HEK293 (cell line): Measurements from ENCODE around the gene SOX18.

ENCODE experiments used
- CTCF ChIA-PET: fragments of 350-600 bp; formaldehyde crosslinking; extraction: SDS; loops from one replicate; lab custom pipeline; 2021; ENCODE audit warnings: antibody characterized with exemption; lab: Yijun Ruan, JAX
- POLR2A ChIA-PET: fragments of 300-600 bp; formaldehyde crosslinking; extraction: SDS; loops from one replicate; lab custom pipeline; 2020; ENCODE audit warnings: antibody characterized with exemption, inconsistent platforms; lab: Yijun Ruan, JAX
- H3K27ac ChIP-seq: fragments of 200-500 bp; sonication (Bioruptor generic); 2 replicates; pipeline ENCODE4 v1.5.1; 2014; ENCODE audit warnings: low read depth, low read length, control low read depth, inconsistent platforms; ENCODE audit errors: extremely low read depth
- H3K36me3 ChIP-seq, 2 experiments: fragments of 200-500 bp in 1 of 2; sonication (Bioruptor generic) in 1 of 2; 1 replicate in 1 of 2; 2 replicates in 1 of 2; pipeline ENCODE4 v1.5.1; 2014 to 2017; ENCODE audit warnings: inconsistent platforms in 2 of 2, low read length in 2 of 2; ENCODE audit not compliant: control insufficient read depth in 2 of 2, insufficient read depth in 1 of 2
- H3K4me1 ChIP-seq: fragments of 200-500 bp; sonication (Bioruptor generic); 2 replicates; pipeline ENCODE4 v1.5.1; 2014; ENCODE audit warnings: mild to moderate bottlenecking, low read length, inconsistent platforms; ENCODE audit not compliant: control insufficient read depth, insufficient read depth
- H3K4me3 ChIP-seq: 2 replicates; pipeline ENCODE4 v1.5.1; 2011; ENCODE audit warnings: low read depth, mild to moderate bottlenecking, control low read depth, low read length, moderate library complexity
- H3K9me3 ChIP-seq: fragments of 200-500 bp; sonication (Bioruptor generic); 2 replicates; pipeline ENCODE4 v1.5.1; 2014; ENCODE audit warnings: low read depth, low read length, inconsistent platforms; ENCODE audit not compliant: control insufficient read depth, insufficient read depth
- GLI2 ChIP-seq: fragments of 450-650 bp; formaldehyde crosslinking; IDR thresholded peaks from 2 replicates; pipeline ENCODE4; 2017; ENCODE audit warnings: missing biosample characterization, missing genetic modification characterization, low read depth, borderline replicate concordance
- IKZF3 ChIP-seq: fragments of 450-650 bp; IDR thresholded peaks from 2 replicates; pipeline ENCODE4 v1.5.0; 2018; ENCODE audit warnings: missing biosample characterization, mild to moderate bottlenecking, missing genetic modification characterization, moderate library complexity
- KLF1 ChIP-seq: fragments of 450-650 bp; formaldehyde crosslinking; IDR thresholded peaks from 2 replicates; pipeline ENCODE4 v1.5.1; 2016; ENCODE audit warnings: missing biosample characterization, missing genetic modification characterization
- KLF8 ChIP-seq: fragments of 450-650 bp; formaldehyde crosslinking; IDR thresholded peaks from 2 replicates; pipeline ENCODE4 v1.5.1; 2016; ENCODE audit warnings: missing biosample characterization, missing genetic modification characterization
- SCRT1 ChIP-seq: fragments of 450-650 bp; formaldehyde crosslinking; IDR thresholded peaks from 2 replicates; pipeline ENCODE4 v1.5.1; 2016; ENCODE audit warnings: missing biosample characterization, missing genetic modification characterization, borderline replicate concordance
- ZBTB17 ChIP-seq: fragments of 450-650 bp; formaldehyde crosslinking; IDR thresholded peaks from 2 replicates; pipeline ENCODE4 v1.5.1; 2016; ENCODE audit warnings: missing biosample characterization, missing genetic modification characterization
- ZBTB20 ChIP-seq: fragments of 450-650 bp; formaldehyde crosslinking; IDR thresholded peaks from 2 replicates; pipeline ENCODE4 v1.5.1; 2016; ENCODE audit warnings: missing biosample characterization, missing genetic modification characterization
- ZBTB8A ChIP-seq: fragments of 450-650 bp; formaldehyde crosslinking; IDR thresholded peaks from 2 replicates; pipeline ENCODE4 v1.5.1; 2016; ENCODE audit warnings: missing biosample characterization, missing genetic modification characterization
- ZEB2 ChIP-seq: fragments of 450-650 bp; formaldehyde crosslinking; IDR thresholded peaks from 2 replicates; pipeline ENCODE4 v1.5.1; 2016; ENCODE audit warnings: missing biosample characterization, missing genetic modification characterization
- ZIC2 ChIP-seq: fragments of 450-650 bp; formaldehyde crosslinking; IDR thresholded peaks from 2 replicates; pipeline ENCODE4 v1.5.1; 2016; ENCODE audit warnings: missing biosample characterization, missing genetic modification characterization
- ZNF16 ChIP-seq: fragments of 450-650 bp; formaldehyde crosslinking; IDR thresholded peaks from 2 replicates; pipeline ENCODE4 v1.5.1; 2016; ENCODE audit warnings: low read depth, missing biosample characterization, missing genetic modification characterization
- ZNF214 ChIP-seq: fragments of 450-650 bp; formaldehyde crosslinking; IDR thresholded peaks from 2 replicates; pipeline ENCODE4 v1.5.1; 2017; ENCODE audit warnings: missing biosample characterization, mild to moderate bottlenecking, missing genetic modification characterization, borderline replicate concordance
- ZNF221 ChIP-seq: fragments of 450-650 bp; formaldehyde crosslinking; IDR thresholded peaks from 2 replicates; pipeline ENCODE4 v1.5.1; 2017; ENCODE audit warnings: missing biosample characterization, missing genetic modification characterization, borderline replicate concordance
- ZNF341 ChIP-seq: fragments of 450-650 bp; formaldehyde crosslinking; IDR thresholded peaks from 2 replicates; pipeline ENCODE4; 2016; ENCODE audit warnings: low read depth, missing biosample characterization, missing genetic modification characterization
- ZNF350 ChIP-seq: fragments of 450-650 bp; formaldehyde crosslinking; IDR thresholded peaks from 2 replicates; pipeline ENCODE4 v1.5.0; 2017; ENCODE audit warnings: missing biosample characterization, mild to moderate bottlenecking, missing genetic modification characterization
- ZNF404 ChIP-seq: fragments of 450-650 bp; formaldehyde crosslinking; IDR thresholded peaks from 2 replicates; pipeline ENCODE4 v1.5.1; 2017; ENCODE audit warnings: missing biosample characterization, missing genetic modification characterization
- ZNF423 ChIP-seq: fragments of 450-650 bp; formaldehyde crosslinking; IDR thresholded peaks from 2 replicates; pipeline ENCODE4 v1.5.1; 2016; ENCODE audit warnings: missing biosample characterization, missing genetic modification characterization
- ZNF433 ChIP-seq: fragments of 450-650 bp; formaldehyde crosslinking; IDR thresholded peaks from 2 replicates; pipeline ENCODE4 v1.5.1; 2016; ENCODE audit warnings: missing biosample characterization, missing genetic modification characterization, low read depth
- ZNF48 ChIP-seq: fragments of 450-650 bp; formaldehyde crosslinking; IDR thresholded peaks from 2 replicates; pipeline ENCODE4 v1.5.1; 2016; ENCODE audit warnings: missing biosample characterization, missing genetic modification characterization
- ZNF510 ChIP-seq: fragments of 450-650 bp; formaldehyde crosslinking; IDR thresholded peaks from 2 replicates; pipeline ENCODE4 v1.5.1; 2018; ENCODE audit warnings: mild to moderate bottlenecking, missing genetic modification characterization, missing biosample characterization; ENCODE audit not compliant: insufficient replicate concordance
- ZNF561 ChIP-seq: fragments of 450-650 bp; IDR thresholded peaks from 2 replicates; pipeline ENCODE4 v1.5.1; 2018; ENCODE audit warnings: missing biosample characterization, missing genetic modification characterization, borderline replicate concordance
- ZNF707 ChIP-seq: fragments of 450-650 bp; formaldehyde crosslinking; IDR thresholded peaks from 2 replicates; pipeline ENCODE4 v1.5.1; 2016; ENCODE audit warnings: missing biosample characterization, missing genetic modification characterization
- ZNF791 ChIP-seq: fragments of 450-650 bp; formaldehyde crosslinking; IDR thresholded peaks from 2 replicates; pipeline ENCODE4 v1.5.1; 2016; ENCODE audit warnings: missing biosample characterization, missing genetic modification characterization
- ZNF792 ChIP-seq: fragments of 450-650 bp; formaldehyde crosslinking; IDR thresholded peaks from 2 replicates; pipeline ENCODE4 v1.5.1; 2016; ENCODE audit warnings: missing biosample characterization, missing genetic modification characterization
- ZNF843 ChIP-seq: fragments of 450-650 bp; formaldehyde crosslinking; IDR thresholded peaks from 2 replicates; pipeline ENCODE4 v1.5.1; 2016; ENCODE audit warnings: missing biosample characterization, missing genetic modification characterization
- TF ChIP-seq, protein P1 (sequence below): fragments of 450-650 bp; formaldehyde crosslinking; IDR thresholded peaks from 2 replicates; pipeline ENCODE4 v1.5.1; 2016; ENCODE audit warnings: missing biosample characterization, missing genetic modification characterization
- TF ChIP-seq, protein P2 (sequence below): fragments of 450-650 bp; formaldehyde crosslinking; IDR thresholded peaks from 2 replicates; pipeline ENCODE4 v1.5.1; 2016; ENCODE audit warnings: missing biosample characterization, missing genetic modification characterization
- TF ChIP-seq, protein P3 (sequence below): fragments of 450-650 bp; formaldehyde crosslinking; IDR thresholded peaks from 2 replicates; pipeline ENCODE4 v1.5.1; 2016; ENCODE audit warnings: missing biosample characterization, missing genetic modification characterization
- TF ChIP-seq, protein P4 (sequence below): fragments of 450-650 bp; formaldehyde crosslinking; IDR thresholded peaks from 2 replicates; pipeline ENCODE4 v1.5.1; 2017; ENCODE audit warnings: missing biosample characterization, missing genetic modification characterization

The SOX18 gene

DNA sequence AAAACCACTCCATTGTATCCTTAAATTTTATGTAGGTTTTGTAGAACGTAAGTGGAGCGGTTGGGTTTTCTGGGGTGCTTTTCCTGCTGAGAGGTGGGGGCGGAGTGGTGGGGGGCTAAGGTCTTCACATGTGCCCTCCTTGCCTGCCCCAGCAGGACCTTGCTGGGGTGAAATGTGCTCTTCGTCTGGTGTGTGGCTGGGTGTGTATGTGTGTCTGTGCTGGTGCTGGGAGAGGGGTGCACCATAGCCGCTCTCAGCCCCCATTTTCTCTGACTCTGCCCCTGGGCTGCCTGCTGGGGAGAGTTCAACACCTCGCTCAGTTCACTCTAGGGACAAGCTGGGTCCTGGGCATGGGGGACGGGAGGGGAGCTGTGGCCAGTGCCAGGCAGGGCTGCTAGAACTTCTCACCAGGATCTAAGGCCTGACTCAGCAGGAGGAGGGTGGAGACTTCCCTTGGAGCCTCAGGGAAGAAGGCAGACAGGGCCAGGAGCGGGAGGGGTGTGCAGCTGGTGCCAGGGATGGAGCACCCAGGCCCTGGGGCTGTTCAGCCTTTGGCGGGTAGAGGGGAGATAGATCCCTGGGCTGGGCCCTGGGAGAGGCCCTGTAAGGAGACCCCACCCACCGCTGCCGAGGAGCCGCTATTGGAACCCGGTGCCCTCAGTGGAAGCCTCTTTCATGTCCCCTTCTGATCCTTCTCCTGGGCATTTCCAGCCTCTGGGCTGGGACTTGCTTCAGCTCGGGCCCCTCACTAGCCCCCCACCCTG lies 4.8 kb downstream of the SOX18 start:
- ChIA-PET POLR2A (interaction anchor here (0.7 kb wide), 1 partner anchor 42 kb away, joined by 4 read pairs; no protein-coding TSS in a partner anchor), CTCF (interaction anchor here (1.4 kb wide), 1 partner anchor 9 kb away, joined by 6 read pairs; no protein-coding TSS in a partner anchor)
- Histone ChIP-seq H3K36me3 (peaks cover 0 to 5% of the 10 kb centered on the region in 2 experiments; a peak in 1 of 3 replicates), H3K27ac (no peak overlapping the region), H3K4me1 (no peaks in the 10 kb centered on the region; the same call in 1 of the 2 replicates), H3K4me3 (no peak overlapping the region), H3K9me3 (no peaks in the 10 kb centered on the region)
- TF ChIP-seq ZBTB20 (tag by site-specific recombination) (peak; percentile 81), ZNF792 (tag by site-specific recombination) (no peak), ZNF214 (no peak), ZNF404 (tag by site-specific recombination) (no peak), ZNF221 (tag by site-specific recombination) (no peak), ZNF423 (tag by site-specific recombination) (0 out of 2 replicates have a peak, but pooled peaks have one; percentile 15), ZIC2 (tag by site-specific recombination) (peak; percentile 87), ZBTB17 (peak; percentile 56; the same call in 1 of the 2 replicates), ZBTB8A (peak; percentile 51; the same call in 1 of the 2 replicates), ZNF561 (no peak), ZNF16 (tag by site-specific recombination) (no peak), SCRT1 (no peak), ZEB2 (tag by site-specific recombination) (0 out of 2 replicates have a peak, but pooled peaks have one; percentile 30), IKZF3 (tag by site-specific recombination) (no peak), ZNF843 (tag by site-specific recombination) (no peak), ZNF510 (tag by site-specific recombination) (no peak), GLI2 (no peak), ZNF341 (tag by site-specific recombination) (peak; percentile 26; the same call in 1 of the 2 replicates), ZNF350 (tag by site-specific recombination) (no peak), ZNF48 (tag by site-specific recombination) (no peak), KLF8 (tag by site-specific recombination) (0 out of 2 replicates have a peak, but pooled peaks have one; percentile 18), ZNF791 (no peak), ZNF707 (tag by site-specific recombination) (no peak), KLF1 (tag by site-specific recombination) (peak; percentile 87), ZNF433 (no peak)
- TF ChIP-seq, protein P1, sequence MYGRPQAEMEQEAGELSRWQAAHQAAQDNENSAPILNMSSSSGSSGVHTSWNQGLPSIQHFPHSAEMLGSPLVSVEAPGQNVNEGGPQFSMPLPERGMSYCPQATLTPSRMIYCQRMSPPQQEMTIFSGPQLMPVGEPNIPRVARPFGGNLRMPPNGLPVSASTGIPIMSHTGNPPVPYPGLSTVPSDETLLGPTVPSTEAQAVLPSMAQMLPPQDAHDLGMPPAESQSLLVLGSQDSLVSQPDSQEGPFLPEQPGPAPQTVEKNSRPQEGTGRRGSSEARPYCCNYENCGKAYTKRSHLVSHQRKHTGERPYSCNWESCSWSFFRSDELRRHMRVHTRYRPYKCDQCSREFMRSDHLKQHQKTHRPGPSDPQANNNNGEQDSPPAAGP (tag by site-specific recombination), result peak; percentile 45
- TF ChIP-seq, protein P2, sequence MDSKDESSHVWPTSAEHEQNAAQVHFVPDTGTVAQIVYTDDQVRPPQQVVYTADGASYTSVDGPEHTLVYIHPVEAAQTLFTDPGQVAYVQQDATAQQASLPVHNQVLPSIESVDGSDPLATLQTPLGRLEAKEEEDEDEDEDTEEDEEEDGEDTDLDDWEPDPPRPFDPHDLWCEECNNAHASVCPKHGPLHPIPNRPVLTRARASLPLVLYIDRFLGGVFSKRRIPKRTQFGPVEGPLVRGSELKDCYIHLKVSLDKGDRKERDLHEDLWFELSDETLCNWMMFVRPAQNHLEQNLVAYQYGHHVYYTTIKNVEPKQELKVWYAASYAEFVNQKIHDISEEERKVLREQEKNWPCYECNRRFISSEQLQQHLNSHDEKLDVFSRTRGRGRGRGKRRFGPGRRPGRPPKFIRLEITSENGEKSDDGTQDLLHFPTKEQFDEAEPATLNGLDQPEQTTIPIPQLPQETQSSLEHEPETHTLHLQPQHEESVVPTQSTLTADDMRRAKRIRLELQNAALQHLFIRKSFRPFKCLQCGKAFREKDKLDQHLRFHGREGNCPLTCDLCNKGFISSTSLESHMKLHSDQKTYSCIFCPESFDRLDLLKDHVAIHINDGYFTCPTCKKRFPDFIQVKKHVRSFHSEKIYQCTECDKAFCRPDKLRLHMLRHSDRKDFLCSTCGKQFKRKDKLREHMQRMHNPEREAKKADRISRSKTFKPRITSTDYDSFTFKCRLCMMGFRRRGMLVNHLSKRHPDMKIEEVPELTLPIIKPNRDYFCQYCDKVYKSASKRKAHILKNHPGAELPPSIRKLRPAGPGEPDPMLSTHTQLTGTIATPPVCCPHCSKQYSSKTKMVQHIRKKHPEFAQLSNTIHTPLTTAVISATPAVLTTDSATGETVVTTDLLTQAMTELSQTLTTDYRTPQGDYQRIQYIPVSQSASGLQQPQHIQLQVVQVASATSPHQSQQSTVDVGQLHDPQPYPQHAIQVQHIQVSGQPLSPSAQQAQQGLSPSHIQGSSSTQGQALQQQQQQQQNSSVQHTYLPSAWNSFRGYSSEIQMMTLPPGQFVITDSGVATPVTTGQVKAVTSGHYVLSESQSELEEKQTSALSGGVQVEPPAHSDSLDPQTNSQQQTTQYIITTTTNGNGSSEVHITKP (tag by site-specific recombination), result peak; percentile 81
- TF ChIP-seq, protein P3, sequence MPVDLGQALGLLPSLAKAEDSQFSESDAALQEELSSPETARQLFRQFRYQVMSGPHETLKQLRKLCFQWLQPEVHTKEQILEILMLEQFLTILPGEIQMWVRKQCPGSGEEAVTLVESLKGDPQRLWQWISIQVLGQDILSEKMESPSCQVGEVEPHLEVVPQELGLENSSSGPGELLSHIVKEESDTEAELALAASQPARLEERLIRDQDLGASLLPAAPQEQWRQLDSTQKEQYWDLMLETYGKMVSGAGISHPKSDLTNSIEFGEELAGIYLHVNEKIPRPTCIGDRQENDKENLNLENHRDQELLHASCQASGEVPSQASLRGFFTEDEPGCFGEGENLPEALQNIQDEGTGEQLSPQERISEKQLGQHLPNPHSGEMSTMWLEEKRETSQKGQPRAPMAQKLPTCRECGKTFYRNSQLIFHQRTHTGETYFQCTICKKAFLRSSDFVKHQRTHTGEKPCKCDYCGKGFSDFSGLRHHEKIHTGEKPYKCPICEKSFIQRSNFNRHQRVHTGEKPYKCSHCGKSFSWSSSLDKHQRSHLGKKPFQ, result no peak
- TF ChIP-seq, protein P4, sequence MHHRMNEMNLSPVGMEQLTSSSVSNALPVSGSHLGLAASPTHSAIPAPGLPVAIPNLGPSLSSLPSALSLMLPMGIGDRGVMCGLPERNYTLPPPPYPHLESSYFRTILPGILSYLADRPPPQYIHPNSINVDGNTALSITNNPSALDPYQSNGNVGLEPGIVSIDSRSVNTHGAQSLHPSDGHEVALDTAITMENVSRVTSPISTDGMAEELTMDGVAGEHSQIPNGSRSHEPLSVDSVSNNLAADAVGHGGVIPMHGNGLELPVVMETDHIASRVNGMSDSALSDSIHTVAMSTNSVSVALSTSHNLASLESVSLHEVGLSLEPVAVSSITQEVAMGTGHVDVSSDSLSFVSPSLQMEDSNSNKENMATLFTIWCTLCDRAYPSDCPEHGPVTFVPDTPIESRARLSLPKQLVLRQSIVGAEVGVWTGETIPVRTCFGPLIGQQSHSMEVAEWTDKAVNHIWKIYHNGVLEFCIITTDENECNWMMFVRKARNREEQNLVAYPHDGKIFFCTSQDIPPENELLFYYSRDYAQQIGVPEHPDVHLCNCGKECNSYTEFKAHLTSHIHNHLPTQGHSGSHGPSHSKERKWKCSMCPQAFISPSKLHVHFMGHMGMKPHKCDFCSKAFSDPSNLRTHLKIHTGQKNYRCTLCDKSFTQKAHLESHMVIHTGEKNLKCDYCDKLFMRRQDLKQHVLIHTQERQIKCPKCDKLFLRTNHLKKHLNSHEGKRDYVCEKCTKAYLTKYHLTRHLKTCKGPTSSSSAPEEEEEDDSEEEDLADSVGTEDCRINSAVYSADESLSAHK, result no peak
